Retinal pigment epithelial cell (primary cell): ENCODE measurements around the gene NDUFS1.
"Not testable (repeated sequence)": the region's sequence is repeated elsewhere in the genome, so short reads cannot be mapped to it uniquely, and the experiment has no call there.

Experiments
- DNase-seq: peaks from one replicate; pipeline ENCODE4 v3.0.0-alpha.2; 2010; ENCODE audit warnings: low read depth
- H3K4me3 ChIP-seq: 2 replicates; pipeline ENCODE4 v1.5.1; 2011; ENCODE audit warnings: mild to moderate bottlenecking, low read length, control low read depth, moderate library complexity
- TF ChIP-seq, protein P1 (sequence below): conservative IDR thresholded peaks from 2 replicates; pipeline ENCODE4 v1.5.1; 2011; ENCODE audit warnings: low read depth, low read length, control low read depth, inconsistent platforms

NDUFS1 gene

DNA sequence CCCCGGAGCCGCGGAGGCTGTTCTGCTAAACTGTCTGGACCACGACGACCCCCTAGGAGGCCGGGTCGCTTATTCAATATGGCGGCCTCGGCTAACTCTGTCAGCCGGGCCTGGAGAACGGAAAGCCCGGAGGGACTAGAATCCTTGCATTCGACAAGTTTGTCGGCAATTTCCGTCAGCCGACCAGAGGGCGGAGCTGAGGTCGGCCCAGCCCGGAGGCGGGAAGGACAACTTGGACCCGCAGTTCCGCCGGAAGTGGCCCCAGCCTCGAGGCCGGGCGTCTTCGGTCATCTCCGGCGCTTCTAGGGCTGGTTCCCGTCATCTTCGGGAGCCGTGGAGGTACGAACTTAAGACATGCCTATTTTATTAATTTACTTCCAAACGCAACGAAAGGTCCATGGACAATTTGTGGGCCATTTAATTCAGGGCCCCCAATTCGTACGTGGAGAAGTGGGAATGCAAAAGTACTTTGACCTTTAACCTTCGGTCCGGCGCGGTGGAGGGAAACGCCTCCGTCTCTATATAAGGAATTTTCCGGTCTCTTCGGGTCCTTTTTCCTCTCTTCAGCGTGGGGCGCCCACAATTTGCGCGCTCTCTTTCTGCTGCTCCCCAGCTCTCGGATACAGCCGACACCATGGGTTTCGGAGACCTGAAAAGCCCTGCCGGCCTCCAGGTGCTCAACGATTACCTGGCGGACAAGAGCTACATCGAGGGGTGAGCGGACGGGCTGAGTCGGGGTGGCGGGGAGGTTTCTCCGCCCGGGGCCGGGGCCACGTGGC lies at the start of gene NDUFS1, which contains the start of gene EEF1B2:
TSS of gene NDUFS1 (minus strand) at position 99 of the 779 bp plus-strand sequence. CDS start 5,766 bp downstream, outside the sequence.
TSS of gene EEF1B2 (plus strand) at position 550 of the 779 bp plus-strand sequence. CDS start at position 635, 85 bp downstream.
- H3K4me3 ChIP-seq: peak within 1 kb of the TSS; percentile 92
- DNase-seq: peak; percentile 96
- TF ChIP-seq, protein P1, sequence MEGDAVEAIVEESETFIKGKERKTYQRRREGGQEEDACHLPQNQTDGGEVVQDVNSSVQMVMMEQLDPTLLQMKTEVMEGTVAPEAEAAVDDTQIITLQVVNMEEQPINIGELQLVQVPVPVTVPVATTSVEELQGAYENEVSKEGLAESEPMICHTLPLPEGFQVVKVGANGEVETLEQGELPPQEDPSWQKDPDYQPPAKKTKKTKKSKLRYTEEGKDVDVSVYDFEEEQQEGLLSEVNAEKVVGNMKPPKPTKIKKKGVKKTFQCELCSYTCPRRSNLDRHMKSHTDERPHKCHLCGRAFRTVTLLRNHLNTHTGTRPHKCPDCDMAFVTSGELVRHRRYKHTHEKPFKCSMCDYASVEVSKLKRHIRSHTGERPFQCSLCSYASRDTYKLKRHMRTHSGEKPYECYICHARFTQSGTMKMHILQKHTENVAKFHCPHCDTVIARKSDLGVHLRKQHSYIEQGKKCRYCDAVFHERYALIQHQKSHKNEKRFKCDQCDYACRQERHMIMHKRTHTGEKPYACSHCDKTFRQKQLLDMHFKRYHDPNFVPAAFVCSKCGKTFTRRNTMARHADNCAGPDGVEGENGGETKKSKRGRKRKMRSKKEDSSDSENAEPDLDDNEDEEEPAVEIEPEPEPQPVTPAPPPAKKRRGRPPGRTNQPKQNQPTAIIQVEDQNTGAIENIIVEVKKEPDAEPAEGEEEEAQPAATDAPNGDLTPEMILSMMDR: no peak

DNA sequence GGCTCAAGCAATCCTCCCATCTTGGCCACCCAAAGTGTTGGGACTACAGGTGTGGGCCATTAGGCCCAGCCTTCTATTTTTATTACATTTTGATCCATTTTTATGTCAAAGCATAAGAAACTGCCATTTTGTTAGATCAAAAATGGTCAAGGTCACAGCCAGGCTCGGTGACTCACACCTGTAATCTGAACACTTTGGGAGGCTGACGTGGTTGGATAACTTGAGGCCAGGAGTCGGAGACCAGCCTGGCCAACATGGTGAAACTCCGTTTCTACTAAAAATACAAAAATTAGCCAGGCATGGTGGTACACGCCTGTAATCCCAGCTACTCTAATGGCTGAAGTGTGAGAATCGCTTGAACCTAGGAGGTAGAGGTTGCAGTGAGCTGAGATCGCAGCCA lies 49.7 kb upstream of the NDUFS1 start:
- no peak for DNase-seq
- TF ChIP-seq, protein P1: no peak
- no peak overlapping the region for H3K4me3 ChIP-seq

DNA sequence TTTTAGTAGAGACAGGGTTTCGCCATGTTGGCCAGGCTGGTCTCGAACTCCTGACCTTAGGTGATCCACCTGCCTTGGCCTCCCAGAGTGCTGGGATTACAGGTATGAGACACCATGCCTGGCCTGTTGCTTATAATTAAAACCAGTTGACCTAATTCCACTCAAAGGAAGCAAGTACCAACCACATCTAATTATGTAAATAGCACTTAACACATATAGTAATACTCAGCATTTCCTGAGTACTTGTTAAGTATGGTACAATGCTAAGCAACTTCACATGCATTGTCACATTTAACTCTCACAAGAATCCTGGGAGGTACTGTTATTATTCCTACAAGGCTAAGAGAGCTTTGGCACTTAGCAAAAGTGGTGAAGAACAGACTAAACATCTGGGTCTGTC lies 48.1 kb upstream of the NDUFS1 start:
- not testable (repeated sequence) for H3K4me3 ChIP-seq, DNase-seq

DNA sequence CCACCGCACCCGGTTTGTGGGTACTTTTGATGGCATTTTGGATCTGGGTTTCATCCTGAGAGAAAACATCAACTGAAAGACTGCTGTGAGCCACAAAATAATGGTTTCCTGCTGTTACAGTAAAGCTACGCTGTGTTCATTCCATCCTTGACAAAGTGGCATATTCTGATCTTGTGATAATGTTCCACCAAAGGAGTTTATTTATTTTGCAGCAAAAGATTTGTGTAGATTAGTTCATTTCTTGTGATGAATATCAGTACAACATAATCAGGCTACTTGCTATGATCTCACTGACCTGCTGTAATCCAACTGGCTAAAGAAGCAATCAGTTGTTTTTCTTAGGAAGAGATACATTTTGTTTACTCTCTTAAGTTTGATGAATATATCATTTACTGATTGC lies 45.5 kb upstream of the NDUFS1 start:
- no peak overlapping the region for H3K4me3 ChIP-seq
- TF ChIP-seq, protein P1: no peak
- no peak for DNase-seq

DNA sequence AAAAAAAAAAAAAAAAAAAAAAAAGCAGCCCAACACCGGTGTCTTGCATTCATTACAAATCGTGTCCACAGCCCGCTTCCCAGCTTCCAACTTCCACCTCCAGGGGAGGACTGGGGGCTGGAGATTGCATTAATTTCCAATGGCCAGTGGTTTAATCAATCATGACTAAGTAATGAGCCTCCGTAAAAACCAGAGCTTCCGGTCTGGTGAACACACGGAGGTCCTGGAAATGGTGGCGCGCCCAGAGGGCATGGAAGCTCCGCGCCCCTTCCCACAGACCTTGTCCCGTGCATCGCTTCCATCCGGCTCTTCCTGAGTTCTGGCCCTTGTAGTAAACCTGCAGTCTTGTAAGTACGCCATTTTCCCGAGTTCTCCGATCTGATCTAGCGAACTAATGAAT lies 44.1 kb upstream of the NDUFS1 start:
- DNase-seq: no peak
- TF ChIP-seq, protein P1: no peak
- H3K4me3 ChIP-seq: no peak overlapping the region

DNA sequence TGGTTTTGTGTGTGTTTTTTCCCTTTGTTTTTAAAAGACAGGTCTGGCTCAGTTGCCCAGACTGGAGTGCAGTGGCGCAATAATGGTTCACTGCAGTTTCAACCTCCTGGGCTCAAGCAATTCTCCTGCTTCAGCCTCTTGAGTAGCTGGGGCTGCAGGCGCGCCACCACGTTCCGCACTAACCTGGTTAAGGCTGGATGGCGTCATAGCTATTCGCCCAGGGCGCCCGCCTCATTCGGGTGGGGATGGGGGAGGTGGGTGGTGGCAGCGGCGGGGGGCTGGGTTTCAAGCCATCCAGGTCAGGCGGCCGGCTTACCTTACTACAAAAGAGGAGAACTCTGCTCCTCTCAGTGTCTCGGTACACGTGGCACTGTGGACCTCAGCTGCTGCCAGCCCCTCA lies 43.2 kb upstream of the NDUFS1 start:
- TF ChIP-seq, protein P1: no peak
- no peak overlapping the region for H3K4me3 ChIP-seq
- no peak for DNase-seq

DNA sequence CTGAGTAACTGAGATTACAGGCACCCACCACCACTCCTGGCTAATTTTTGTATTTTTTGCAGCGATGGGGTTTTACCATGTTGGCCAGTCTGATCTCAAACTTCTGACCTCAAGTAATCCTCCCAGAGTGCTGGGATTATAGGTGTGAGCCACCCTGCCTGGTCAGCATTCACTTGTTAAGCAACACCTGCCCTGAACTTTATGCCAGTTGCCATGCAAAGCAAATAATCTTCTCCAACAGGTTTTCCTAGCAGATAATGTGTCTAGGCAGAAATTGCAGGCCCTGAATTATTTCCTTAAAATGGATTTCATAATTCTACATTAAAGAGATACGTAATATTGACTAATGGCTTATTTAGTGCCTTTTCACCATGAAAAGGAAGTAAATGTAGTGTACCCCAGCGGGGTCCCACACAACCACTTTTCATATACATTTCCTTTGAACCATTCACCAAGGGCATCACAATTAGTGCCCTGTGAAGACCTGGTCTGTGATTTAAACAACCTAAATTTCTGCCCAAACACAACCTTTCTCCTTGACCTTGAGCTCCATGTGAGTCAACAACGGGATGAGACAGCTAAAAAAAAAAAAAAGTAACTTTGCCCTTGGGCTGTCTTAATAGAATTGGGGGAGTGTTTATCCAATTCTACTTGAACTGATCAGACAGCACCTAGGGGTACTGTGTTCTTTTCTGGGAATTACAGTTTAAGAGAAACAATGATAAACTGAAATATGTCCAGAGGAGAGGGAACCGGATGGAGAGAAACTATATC lies 42.0 kb upstream of the NDUFS1 start:
- TF ChIP-seq, protein P1: no peak
- H3K4me3 ChIP-seq: no peak overlapping the region
- no peak for DNase-seq
